Cardiac septum (tissue), 1 donor: ENCODE results near the gene FAM167B. TPM values are rescaled to one million over a fixed set of nuclear protein-coding genes. Genes with fewer than 3 reads are reported as not detected.

Experiments
- DNase-seq: peaks from one replicate; pipeline ENCODE4 v3.0.0-alpha.2; 2020; ENCODE audit warnings: low spot score
- intact Hi-C: fragments of 100-400 bp; cut with DNase I; formaldehyde crosslinking; loops from one replicate; pipeline ENCODE4 v1.14.0; 2022
- total RNA-seq: library from RNA; stranded (reverse); fragmentation: NEBNext Ultra II Directional; extraction: Animal tissue kit (Norgen Biotek cat#: 25700); gene quantifications from one replicate; pipeline ENCODE4 v1.2.1, GENCODE V29; 2021
- donor health status: DM: no; HTN: no; CAD: no.

Gene FAM167B
- total RNA-seq, 1 donor from 2014 or later: 5.4 TPM

- no peak for DNase-seq
- intact Hi-C loops: loop anchor here (5.0 kb wide), 1 partner anchor 171 kb away; the partner anchor contains the start of gene BSDC1
These were observed 25.4 kb upstream of the FAM167B start for GRCh38 chr1:32221581-32221979.

DNA sequence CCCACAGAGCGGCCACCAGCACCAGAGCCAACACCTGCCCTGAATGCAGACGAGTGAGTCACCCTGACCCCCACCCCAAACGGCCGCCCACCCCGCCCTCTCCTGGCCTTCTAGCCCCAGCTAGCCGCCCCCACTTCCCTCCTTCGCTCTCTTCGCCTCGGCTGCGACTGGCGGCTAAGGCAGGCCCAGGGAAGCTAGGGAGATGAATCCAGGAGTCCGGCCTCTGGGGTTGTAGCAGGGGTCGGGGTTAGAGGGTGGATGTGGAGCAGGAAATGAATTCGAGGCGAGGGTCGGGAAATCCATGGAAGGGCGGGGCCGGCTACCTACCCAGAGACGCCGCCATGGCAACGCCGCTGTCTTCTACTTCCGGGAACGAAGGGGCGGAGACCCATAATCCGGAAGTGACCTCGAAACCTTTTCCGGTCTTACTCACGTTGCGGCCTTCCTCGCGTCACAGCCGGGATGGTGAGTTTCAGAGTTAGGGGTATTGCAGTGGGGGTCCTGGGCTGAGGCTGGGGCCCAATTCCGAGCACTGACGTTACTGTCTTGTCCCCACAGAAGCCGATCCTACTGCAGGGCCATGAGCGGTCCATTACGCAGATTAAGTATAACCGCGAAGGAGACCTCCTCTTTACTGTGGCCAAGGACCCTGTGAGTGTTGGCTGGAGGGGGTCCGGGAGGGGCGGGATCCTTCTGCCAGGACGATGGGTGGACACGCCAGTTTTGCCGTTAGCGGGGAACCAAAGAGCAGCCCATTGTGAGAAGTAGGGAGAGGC is 24.9 kb upstream of the FAM167B start, which contains the start of the genes EIF3I and TMEM234:
TSS of gene EIF3I (plus strand) at position 428 of the 776 bp plus-strand sequence. CDS start at position 463, 35 bp downstream.
TSS of gene TMEM234 (minus strand) at position 374 of the 776 bp plus-strand sequence. CDS start at position 343, 31 bp downstream.
- intact Hi-C loops: loop anchor here (2.0 to 5.0 kb wide), 2 partner anchors 19 to 170 kb away; partner anchors contain the start of gene BSDC1

GRCh38 chr1:32223683-32224082 is 23.3 kb upstream of the FAM167B start:
- intact Hi-C loops: loop anchor here (2.0 to 5.0 kb wide), 2 partner anchors 17 to 169 kb away; partner anchors contain the start of gene BSDC1
- DNase-seq: no peak

More for the DNA sequence above, 24.9 kb upstream of the FAM167B start, which contains the start of the genes EIF3I and TMEM234:
- DNase-seq: peak; percentile 97

DNA sequence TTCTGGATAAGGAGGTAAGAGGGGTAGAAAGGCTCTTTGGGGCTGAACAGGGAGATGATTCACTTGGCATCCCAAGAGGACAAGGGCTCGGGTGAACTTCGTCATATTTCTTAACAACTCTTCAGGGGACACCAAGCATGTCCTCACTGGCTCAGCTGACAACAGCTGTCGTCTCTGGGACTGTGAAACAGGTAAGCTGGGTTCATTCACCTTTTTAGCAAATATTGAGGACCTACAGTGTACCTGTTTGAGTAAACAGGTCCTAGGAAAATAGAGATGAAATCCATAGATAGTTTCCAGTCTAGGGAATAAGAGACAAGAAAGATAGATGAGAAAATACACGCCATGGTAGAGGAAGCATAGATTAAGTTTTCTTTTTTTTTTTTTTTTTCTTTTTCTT is 22.7 kb upstream of the FAM167B start:
- DNase-seq: no peak
- intact Hi-C loops: loop anchor here (5.0 kb wide), 1 partner anchor 168 kb away; the partner anchor contains the start of gene BSDC1

DNA sequence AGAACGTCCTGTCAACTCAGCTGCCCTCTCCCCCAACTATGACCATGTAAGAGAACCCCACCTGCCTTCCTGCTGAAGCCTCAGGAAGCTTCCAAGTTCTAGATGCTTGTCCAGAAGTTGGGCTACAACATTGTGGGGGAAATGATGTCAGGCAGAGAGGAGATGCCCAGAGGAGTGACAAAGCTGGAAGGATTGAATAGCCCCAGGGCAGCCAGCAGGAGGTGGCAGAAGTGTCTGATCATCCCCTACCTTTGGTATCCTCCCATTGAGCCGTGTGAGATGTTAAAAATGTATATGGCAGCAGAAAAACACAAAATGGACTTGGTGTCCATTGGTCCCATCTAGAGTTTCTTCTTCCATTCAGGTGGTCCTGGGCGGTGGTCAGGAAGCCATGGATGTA is 18.3 kb upstream of the FAM167B start:
- intact Hi-C loops: no loop called here
- DNase-seq: no peak

DNA sequence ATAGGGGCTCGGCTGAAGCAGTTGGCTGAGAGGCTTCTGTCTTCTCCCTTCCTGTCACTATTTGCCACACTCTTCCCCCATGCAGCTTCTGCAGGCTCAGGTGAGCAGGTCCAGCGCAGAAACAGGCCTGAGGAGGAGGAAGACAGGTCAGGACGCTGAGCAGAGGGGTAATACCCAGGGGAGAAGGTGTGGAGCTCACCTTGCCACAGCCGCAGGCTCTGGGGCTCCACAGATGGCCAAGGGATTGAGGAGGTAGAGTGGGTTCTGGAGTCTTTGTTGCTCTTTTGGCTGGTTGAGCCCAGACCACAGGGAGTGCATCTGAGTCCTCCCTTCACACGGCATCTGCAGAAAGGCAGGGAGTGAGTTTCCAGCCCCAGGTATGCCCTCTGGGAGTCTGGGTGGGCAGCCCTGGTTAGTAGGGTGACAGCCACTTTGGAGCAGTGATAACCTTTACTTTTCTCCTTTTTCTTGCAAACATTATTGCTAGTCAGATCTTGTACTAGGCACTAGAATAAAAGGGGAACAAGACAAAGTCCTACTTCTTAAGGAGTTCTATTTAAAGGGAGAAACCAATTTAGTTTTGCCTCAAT is 15.1 kb upstream of the FAM167B start:
- DNase-seq: no peak
- intact Hi-C loops: no loop called here

DNA sequence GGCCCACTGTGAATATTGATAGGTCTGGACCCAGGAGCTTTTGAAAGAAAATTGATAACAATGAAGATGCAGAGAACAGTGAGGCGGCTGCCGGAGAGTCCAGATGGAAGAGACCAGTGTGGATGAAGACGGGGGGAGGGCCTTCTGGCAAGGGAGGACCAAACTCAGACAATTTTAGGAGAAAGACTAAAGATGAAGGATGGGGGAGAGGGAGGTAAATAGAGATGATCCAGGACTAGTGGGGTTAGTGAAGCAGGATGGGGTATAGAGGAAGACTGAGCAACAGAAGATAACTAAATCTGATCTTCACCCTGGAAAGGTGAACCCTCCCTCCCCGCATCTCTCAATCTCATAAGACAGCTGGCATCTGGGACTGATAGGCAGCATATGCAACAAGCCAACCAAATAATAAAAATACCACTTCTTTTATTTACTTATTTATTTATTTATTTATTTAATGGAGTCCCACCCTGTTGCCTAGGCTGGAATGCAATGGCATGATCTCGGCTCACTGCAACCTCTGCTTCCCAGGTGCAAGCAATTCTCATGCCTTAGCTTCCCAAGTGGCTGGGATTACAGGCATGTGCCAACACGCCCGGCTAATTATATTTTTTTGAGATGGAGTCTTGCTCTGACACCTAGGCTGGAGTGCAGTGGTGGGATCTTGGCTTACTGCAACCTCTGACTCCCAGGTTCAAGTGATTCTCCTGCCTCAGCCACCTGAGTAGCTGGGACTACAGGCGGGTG is 14.3 kb upstream of the FAM167B start:
- no peak for DNase-seq
- intact Hi-C loops: no loop called here

GRCh38 chr1:32234792-32235191 is 12.2 kb upstream of the FAM167B start:
- intact Hi-C loops: no loop called here
- no peak for DNase-seq

GRCh38 chr1:32239337-32239736 is 7.7 kb upstream of the FAM167B start:
- intact Hi-C loops: no loop called here
- no peak for DNase-seq

GRCh38 chr1:32239790-32240139 is 7.3 kb upstream of the FAM167B start:
- no peak for DNase-seq
- intact Hi-C loops: loop anchor here (2.0 kb wide), 1 partner anchor 17 kb away; the partner anchor contains the start of genes EIF3I and TMEM234

DNA sequence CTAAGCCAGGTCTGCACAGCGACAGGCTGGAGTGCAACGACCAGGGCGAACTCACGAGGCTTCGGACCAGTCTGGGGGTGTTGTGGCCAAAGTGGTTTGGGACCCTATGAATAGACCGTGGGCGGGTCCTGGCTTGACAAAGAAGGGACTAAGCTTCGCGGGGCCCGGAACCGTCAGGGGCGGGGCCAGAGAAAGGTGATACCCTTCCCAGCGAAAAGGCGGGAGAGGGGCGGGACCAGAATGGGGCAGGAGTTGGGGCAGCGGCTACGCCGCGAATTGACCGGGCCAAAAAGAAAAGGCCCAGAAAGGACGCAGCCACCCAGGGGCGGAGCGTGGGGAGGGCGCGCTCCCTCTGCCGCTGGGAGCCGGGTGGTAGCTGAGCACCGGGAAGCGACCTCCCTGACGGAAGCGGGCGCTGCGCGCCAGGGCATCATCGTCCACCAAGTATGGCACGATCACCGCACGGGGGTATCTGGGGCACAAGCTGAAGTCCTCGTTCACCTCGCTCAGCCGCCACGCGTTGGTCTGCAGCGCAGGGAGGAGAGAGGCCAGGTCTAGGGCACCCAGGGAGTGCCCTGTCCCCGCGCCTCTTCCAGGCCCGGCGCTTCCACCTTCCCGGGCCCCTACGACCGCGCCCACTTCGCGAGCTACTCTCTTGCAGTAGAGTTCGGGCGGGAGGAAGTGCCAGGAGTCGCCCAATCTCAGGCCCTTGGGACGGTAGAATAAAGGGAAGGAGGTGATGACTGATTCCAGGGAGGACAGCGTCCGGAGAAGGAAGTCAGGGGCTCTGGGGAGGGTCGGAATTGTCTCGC is 6.7 kb upstream of the FAM167B start:
- DNase-seq: peak; percentile 84
- intact Hi-C loops: loop anchor here (2.0 kb wide), 1 partner anchor 18 kb away; the partner anchor contains the start of genes EIF3I and TMEM234

DNA sequence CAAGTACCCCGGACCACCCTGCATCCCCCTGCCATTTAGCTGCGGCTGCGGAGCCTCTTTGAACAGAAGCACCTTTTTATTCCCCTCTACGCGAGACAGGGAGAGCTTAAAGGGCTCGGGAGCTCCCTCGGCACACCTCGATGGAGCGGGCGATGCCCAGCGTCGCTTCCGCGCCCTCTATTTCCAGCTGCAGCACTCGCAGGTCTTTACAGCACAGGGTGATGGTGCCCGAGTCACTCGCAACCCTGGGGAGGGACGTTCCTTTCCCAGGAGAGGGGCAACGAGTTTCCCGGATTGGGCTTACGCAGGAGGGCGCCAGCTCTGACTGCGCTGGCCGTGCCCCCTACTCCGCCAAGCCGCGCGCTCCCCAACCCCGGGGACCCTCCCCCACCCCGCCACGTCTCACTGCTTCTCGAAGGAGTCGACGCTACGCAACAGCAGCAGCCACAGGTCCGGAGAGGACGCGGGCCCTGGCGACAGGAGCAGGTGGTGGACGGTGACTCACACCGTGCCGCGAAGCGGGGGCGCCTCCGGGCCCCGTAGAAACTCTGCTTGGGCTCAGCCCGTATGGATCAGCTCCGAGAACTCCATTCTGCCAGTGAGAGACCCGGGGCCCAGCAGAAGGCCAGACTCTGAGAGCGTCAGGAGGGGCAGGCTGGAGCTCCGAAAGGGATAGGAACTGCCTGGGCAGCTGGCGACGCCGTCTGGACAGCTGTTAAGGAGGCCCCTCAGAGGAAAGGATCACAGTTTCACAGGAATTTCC is 5.8 kb upstream of the FAM167B start:
- intact Hi-C loops: loop anchor here (2.0 kb wide), 1 partner anchor 18 kb away; the partner anchor contains the start of genes EIF3I and TMEM234
- DNase-seq: no peak

DNA sequence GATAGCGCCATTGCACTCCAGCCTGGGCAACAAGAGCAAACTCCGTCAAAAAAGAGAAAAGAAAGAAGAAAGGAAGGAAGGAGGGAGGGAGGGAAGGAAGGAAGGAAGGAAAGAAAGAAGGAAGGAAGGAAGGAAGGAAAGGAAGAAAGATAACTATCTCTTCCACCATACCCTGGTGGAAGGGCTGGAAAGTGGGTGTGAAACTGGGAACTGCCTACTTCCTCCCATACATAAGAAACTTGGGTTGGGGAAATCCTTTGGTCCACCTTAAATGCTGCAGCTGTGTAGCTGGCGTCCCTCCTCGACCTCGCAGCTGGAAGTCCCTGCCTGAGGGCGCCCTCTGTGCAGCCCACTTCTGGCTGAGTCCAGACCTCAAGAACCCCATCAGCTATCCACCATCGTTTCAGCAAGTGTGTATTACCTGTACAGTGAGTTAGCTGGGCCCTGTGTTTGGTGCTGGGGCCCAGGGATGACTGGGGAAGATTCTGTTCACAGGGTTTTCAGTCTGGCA is 4.6 kb upstream of the FAM167B start:
- intact Hi-C loops: no loop called here
- DNase-seq: no peak

- no peak for DNase-seq
- intact Hi-C loops: no loop called here
These were observed 430 bp downstream of the FAM167B start for GRCh38 chr1:32247452-32247851.

- DNase-seq: peak; percentile 93
- intact Hi-C loops: no loop called here
These were observed 1.2 kb downstream of the FAM167B start for GRCh38 chr1:32247983-32248889.

DNA sequence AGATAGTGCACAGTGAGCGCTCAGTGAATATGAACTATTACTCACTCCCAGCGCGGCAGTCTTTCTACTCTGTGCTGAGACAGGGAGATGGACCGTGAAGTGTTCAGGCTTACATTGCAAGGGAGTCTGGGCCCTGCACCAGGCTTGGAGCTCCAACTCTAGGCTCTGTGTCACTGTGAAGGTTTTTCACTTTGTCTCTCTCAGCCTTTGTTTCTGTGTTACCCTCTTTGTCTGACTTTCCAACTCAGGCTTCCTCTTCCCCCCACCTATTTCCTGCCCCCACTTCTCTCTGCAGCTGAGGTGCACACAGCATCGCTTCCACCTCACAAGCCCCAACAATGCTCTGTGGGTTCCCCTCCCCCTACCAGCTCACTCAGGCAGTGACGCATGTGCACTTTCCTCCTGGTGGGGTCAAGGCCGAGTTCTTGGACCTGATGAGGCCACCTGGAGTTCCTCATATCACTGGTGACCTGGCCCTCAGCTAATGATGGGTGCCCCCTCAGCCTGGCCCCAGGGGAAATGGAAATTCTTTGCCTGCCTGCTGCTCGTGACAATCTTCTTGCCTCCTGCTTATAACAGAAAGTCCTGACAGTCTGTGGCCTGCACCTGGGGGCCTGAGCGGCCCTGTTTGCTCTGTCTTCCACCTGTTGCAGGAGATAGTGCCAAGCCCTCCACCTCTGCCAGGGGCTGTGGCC is 3.0 kb downstream of the FAM167B start:
- intact Hi-C loops: loop anchor here (2.0 kb wide), 1 partner anchor 41 kb away; no protein-coding TSS in a partner anchor
- peak; percentile 83 for DNase-seq
